Skeletal muscle tissue (tissue), 4 donors: Measurements from ENCODE around the gene CDK5R1. TPM values are rescaled to one million over a fixed set of nuclear protein-coding genes. Genes with fewer than 3 reads are reported as not detected.

Experiments
- H3K27ac ChIP-seq: one replicate; pipeline ENCODE4 v1.7.0; 2013; ENCODE audit warnings: mild to moderate bottlenecking, low read depth, low read length, inconsistent platforms
- H3K27me3 ChIP-seq, 3 donors: one replicate each; pipeline ENCODE4 v1.7.0; 2013; ENCODE audit warnings: low read length in 3 of 3; ENCODE audit not compliant: control insufficient read depth in 3 of 3, insufficient read depth in 3 of 3
- H3K36me3 ChIP-seq, 3 donors: one replicate each; pipeline ENCODE4 v1.7.0; 2013; ENCODE audit warnings: low read length in 3 of 3; ENCODE audit not compliant: control insufficient read depth in 3 of 3, insufficient read depth in 3 of 3
- H3K4me1 ChIP-seq, 3 donors: one replicate each; pipeline ENCODE4 v1.7.0; 2013; ENCODE audit warnings: low read length in 3 of 3, mild to moderate bottlenecking in 3 of 3; ENCODE audit not compliant: control insufficient read depth in 3 of 3, insufficient read depth in 3 of 3
- H3K4me3 ChIP-seq, 3 donors: one replicate each; pipeline ENCODE4 v1.7.0; 2013; ENCODE audit warnings: low read length in 3 of 3
- H3K9ac ChIP-seq, 3 donors: one replicate each; pipeline ENCODE4 v1.7.0; 2013; ENCODE audit warnings: low read length in 3 of 3, mild to moderate bottlenecking in 3 of 3, moderate library complexity in 2 of 3, low read depth in 1 of 3
- H3K9me3 ChIP-seq, 3 donors: one replicate each; pipeline ENCODE4 v1.7.0; 2013; ENCODE audit warnings: low read length in 3 of 3; ENCODE audit not compliant: control insufficient read depth in 3 of 3
- total RNA-seq: library from RNA; depleted of rRNA; stranded (reverse); fragments of >200 nt; gene quantifications from one replicate; pipeline ENCODE4 v1.2.3, GENCODE V29; 2014
- donor health status: Osteomylitis.

The CDK5R1 gene
- total RNA-seq, 1 donor from 2014 or later: 6.3 TPM

GRCh38 chr17:32489320-32490100, 2.7 kb downstream of the CDK5R1 start:
- H3K9me3 ChIP-seq: no peaks in the 10 kb centered on the region
- H3K27me3 ChIP-seq: no peaks in the 10 kb centered on the region
- peak overlapping the region in 1 of 3 donors; percentile 16 for H3K9ac ChIP-seq
- H3K36me3 ChIP-seq: peaks cover 0 to 11% (median 8%) of the 10 kb centered on the region in 3 donors
- H3K4me3 ChIP-seq: no peak overlapping the region
- no peak overlapping the region for H3K27ac ChIP-seq
- H3K4me1 ChIP-seq: peaks cover 19 to 35% (median 21%) of the 10 kb centered on the region in 3 donors

DNA sequence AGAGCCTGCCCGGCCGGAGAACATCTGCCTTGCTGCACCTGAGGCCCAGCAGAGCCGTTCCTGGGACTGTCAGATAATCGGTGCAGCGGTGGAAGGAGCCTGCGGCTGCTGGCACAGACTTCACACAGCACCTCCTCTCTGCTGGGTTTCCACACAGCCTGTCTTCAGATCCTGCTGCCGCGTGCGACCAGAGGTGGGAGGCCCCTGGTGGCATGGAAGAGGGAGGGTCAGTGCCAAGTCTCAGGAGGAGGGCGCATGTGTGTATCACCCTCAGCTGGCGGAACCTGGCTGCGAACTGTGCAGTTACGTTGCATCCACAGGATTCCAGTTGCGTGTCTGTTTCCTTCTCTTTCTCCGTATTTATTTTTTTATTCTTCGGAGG, 3.3 kb downstream of the CDK5R1 start:
- Histone ChIP-seq H3K27ac (no peak overlapping the region), H3K36me3 (peaks cover 0 to 11% (median 8%) of the 10 kb centered on the region in 3 donors), H3K4me1 (peaks cover 25 to 41% (median 27%) of the 10 kb centered on the region in 3 donors), H3K4me3 (no peak overlapping the region), H3K9me3 (no peaks in the 10 kb centered on the region), H3K9ac (no peak overlapping the region), H3K27me3 (no peaks in the 10 kb centered on the region)

DNA sequence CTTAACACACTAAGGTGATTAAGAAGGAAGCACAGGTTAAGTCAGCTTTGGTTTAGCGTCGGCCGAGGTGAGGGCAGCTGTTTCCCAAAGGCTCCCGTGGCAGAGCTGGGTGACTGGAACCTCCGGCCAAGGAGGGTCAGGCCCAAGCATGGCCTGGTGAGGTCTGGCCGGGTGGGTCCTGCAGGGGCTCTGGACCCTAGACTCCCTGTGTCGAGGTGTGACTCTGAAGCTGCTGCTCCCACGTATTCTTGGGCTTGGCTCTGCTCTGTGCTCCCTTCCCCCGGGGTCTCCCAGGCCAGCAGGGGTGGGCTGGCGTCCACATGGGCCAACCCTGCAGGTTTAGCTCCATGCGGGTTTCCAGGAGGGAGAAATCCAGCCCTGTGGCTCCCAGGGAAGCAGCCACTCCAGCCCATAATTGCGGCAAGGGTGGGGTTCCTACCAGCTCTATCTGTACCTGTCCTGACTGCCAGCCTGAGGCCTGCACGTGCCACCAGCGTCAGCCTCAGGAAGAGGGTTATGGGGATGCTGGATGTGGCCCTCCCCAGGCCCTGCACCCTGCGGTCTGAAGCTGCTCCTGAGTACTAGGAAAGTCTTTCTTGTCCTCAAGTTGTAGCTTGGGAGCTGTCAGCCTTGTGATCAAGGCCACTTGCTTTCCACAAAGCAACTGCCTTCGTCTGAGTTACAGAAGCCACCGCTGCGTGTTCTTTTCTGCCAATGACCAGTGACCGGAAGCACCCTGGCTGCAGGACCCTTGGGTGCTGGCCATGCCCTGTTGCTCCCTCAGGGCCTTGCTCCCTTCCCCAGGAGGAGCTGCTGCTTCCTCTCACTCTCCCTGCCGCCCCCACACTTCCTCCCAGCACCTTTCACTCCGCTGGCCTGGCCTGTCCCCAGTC, 4.8 kb downstream of the CDK5R1 start:
- no peak overlapping the region for H3K27ac ChIP-seq
- H3K4me3 ChIP-seq: no peak overlapping the region
- H3K9me3 ChIP-seq: no peaks in the 10 kb centered on the region
- peaks cover 0 to 11% (median 8%) of the 10 kb centered on the region in 3 donors for H3K36me3 ChIP-seq
- peaks cover 33 to 50% (median 35%) of the 10 kb centered on the region in 3 donors for H3K4me1 ChIP-seq
- no peaks in the 10 kb centered on the region for H3K27me3 ChIP-seq
- no peak overlapping the region for H3K9ac ChIP-seq

DNA sequence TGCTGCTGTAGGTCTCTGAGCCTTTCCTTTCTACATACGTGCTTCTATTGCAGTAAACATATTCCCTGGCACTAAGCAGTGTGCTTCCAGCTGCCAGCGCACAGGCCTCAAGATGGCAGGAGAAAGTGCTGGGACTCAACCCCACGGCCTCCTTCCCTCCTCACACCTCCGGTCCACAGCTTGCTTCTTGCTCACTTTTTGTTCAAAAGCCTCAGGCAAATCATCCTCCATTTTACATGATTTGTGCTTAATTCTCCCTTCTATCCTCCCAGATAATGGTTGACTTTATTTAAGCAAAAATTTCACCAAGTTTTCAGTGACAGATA, 5.4 kb downstream of the CDK5R1 start:
- peaks cover 0 to 11% (median 8%) of the 10 kb centered on the region in 3 donors for H3K36me3 ChIP-seq
- H3K4me1 ChIP-seq: peaks cover 36 to 57% (median 41%) of the 10 kb centered on the region in 3 donors
- H3K4me3 ChIP-seq: no peak overlapping the region
- H3K9me3 ChIP-seq: no peaks in the 10 kb centered on the region
- H3K27me3 ChIP-seq: no peaks in the 10 kb centered on the region
- no peak overlapping the region for H3K27ac ChIP-seq
- no peak overlapping the region for H3K9ac ChIP-seq

DNA sequence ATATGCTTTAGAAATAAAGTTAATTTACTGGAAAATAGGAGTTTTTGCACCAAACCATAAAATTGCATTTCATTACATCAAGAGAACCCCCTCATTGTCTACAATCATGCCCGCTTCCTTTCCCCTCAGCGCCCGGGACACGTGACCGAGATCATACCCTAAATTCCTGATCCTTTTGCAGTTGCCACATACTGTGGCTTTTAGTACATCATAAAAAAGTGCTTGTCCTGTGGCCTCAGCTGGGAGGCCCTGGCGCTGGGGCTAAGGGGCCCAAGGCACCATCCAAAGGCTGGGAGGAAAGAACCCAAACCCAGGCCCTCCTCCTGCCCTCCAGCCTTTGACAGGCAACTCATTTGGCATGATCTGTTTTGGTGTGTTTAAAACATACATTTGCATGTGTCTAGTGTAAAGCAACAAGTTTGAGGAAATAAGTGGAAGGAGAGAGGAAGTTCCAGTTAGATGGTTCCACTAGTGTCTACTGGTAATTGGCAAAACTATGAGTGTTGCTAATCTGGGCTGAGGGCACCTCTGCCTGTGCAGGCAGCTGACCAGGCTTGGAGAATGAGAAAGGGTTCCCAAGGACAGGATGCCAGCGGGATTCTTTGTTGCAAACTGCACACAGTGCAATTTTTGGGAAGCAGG, 6.0 kb downstream of the CDK5R1 start:
- Histone ChIP-seq H3K36me3 (peaks cover 0 to 11% (median 8%) of the 10 kb centered on the region in 3 donors), H3K9me3 (no peaks in the 10 kb centered on the region), H3K27me3 (no peaks in the 10 kb centered on the region), H3K4me3 (no peak overlapping the region), H3K9ac (no peak overlapping the region), H3K4me1 (peaks cover 32 to 58% (median 41%) of the 10 kb centered on the region in 3 donors), H3K27ac (no peak overlapping the region)

DNA sequence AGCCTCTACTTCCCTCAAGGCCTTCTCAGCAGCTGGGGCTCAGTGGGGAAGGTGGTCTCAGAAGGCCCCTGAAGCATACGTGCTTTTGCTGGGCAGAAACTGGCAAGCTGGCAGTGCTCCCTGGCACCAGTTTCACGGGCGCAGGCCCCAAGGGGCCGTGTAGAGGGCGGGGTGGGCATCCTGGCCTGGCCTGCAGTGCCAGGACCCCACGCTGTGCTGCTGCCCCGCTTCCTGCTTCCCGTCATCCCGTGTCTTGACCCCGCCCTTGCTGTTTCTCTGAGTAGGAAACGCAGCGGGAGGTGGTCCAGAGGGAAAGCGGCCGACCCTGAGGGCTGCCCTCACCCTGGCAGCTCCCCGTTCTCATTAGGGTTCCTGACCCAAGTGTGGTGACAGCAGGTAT, 6.8 kb downstream of the CDK5R1 start:
- peaks cover 0 to 6% (median 6%) of the 10 kb centered on the region in 3 donors for H3K36me3 ChIP-seq
- no peak overlapping the region for H3K9ac ChIP-seq
- no peaks in the 10 kb centered on the region for H3K27me3 ChIP-seq
- H3K4me3 ChIP-seq: no peak overlapping the region
- no peak overlapping the region for H3K27ac ChIP-seq
- peaks cover 29 to 51% (median 40%) of the 10 kb centered on the region in 3 donors for H3K4me1 ChIP-seq
- no peaks in the 10 kb centered on the region for H3K9me3 ChIP-seq

- no peaks in the 10 kb centered on the region for H3K27me3 ChIP-seq
- peaks cover 0 to 6% (median 6%) of the 10 kb centered on the region in 3 donors for H3K36me3 ChIP-seq
- H3K9ac ChIP-seq: no peak overlapping the region
- H3K9me3 ChIP-seq: no peaks in the 10 kb centered on the region
- H3K27ac ChIP-seq: no peak overlapping the region
- H3K4me3 ChIP-seq: no peak overlapping the region
- H3K4me1 ChIP-seq: peaks cover 29 to 51% (median 40%) of the 10 kb centered on the region in 3 donors
Measured at GRCh38 chr17:32493976-32494513, 7.3 kb downstream of the CDK5R1 start.

- peak overlapping the region in 2 of 3 donors; percentile 74 to 83 for H3K9ac ChIP-seq
- H3K4me3 ChIP-seq: peak overlapping the region in 2 of 3 donors; percentile 49 to 65
- H3K27ac ChIP-seq: peak overlapping the region; percentile 96
- H3K9me3 ChIP-seq: no peaks in the 10 kb centered on the region
- H3K4me1 ChIP-seq: peaks cover 29 to 48% (median 40%) of the 10 kb centered on the region in 3 donors
- H3K36me3 ChIP-seq: peaks cover 0 to 6% (median 4%) of the 10 kb centered on the region in 3 donors
- no peaks in the 10 kb centered on the region for H3K27me3 ChIP-seq
Measured at GRCh38 chr17:32494621-32495358, 8.0 kb downstream of the CDK5R1 start.
